Activated naive CD8-positive, alpha-beta T cell treated with anti-CD3 and anti-CD28 coated beads, Interleukin-2, amount 50 U/mL, for 24 hours (primary cell): Measurements from ENCODE around the gene DENND1A.
"Not testable (repeated sequence)": the region's sequence is repeated elsewhere in the genome, so short reads cannot be mapped to it uniquely, and the experiment has no call there.

ENCODE experiments used
- ATAC-seq: fragments of 150-1000 bp; cut with Tn5 transposase; one replicate; pipeline ENCODE4 v1.10.0; 2021
- DNase-seq: peaks from one replicate; pipeline ENCODE4 v3.0.0; 2021
- H3K27ac Mint-ChIP-seq: one replicate; pipeline ENCODE4 v1.8.0; 2021; ENCODE audit warnings: mild to moderate bottlenecking, mixed read lengths
- H3K27me3 Mint-ChIP-seq: one replicate; pipeline ENCODE4 v1.8.0; 2021; ENCODE audit warnings: mixed read lengths
- H3K36me3 Mint-ChIP-seq: one replicate; pipeline ENCODE4 v1.8.0; 2021; ENCODE audit warnings: low read depth, mixed read lengths
- H3K4me1 Mint-ChIP-seq: one replicate; pipeline ENCODE4 v1.8.0; 2021; ENCODE audit warnings: mixed read lengths
- H3K4me3 Mint-ChIP-seq: one replicate; pipeline ENCODE4 v1.8.0; 2021; ENCODE audit warnings: mild to moderate bottlenecking, moderate library complexity, mixed read lengths
- H3K9me3 Mint-ChIP-seq: one replicate; pipeline ENCODE4 v1.8.0; 2021; ENCODE audit warnings: mixed read lengths

Gene DENND1A

DNA sequence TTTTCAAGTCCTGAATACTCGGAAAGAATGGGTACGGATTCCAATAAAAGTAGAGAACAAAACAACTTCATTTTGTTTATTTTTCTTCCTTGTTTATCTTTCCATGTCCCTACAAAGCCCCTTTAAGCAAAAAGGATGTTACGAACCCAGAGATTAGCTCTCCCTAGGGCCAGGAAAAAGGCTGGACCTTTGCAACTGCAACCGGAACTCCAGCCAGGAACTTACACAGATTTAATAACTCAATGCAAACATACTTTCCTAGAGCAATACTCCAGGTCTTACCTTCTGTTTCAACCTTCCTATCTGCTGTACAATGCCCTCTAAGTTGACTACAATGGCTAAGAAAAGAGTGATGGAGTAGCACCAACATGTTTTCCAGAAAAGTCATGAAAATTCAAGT is 7.0 kb downstream of the DENND1A start:
- Mint-ChIP-seq H3K27ac (no peak overlapping the region), H3K4me3 (no peak overlapping the region), H3K36me3 (peaks cover 18% of the 10 kb centered on the region), H3K9me3 (peaks cover 13% of the 10 kb centered on the region), H3K27me3 (no peaks in the 10 kb centered on the region), H3K4me1 (peaks cover 24% of the 10 kb centered on the region)
- DNase-seq (no peak), ATAC-seq (no peak)

DNA sequence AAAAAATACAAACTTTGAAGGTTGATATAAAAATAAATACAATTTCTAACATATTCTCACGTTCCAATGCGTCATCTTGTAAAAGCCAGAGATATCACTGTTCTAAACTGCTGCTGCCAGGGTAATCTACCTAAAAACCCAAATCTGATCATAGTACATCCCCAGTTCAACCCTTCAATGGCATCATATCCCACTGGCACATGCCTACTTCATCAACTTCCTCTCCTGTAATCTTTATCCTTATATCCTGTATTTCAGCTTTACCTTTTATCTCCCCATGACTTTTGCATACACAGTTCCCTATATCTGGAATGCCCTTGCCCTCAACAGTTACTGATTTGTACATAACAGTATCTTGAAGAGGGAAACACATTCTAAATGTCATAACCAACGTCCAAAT is 7.5 kb downstream of the DENND1A start:
- peaks cover 19% of the 10 kb centered on the region for H3K4me1 Mint-ChIP-seq

DNA sequence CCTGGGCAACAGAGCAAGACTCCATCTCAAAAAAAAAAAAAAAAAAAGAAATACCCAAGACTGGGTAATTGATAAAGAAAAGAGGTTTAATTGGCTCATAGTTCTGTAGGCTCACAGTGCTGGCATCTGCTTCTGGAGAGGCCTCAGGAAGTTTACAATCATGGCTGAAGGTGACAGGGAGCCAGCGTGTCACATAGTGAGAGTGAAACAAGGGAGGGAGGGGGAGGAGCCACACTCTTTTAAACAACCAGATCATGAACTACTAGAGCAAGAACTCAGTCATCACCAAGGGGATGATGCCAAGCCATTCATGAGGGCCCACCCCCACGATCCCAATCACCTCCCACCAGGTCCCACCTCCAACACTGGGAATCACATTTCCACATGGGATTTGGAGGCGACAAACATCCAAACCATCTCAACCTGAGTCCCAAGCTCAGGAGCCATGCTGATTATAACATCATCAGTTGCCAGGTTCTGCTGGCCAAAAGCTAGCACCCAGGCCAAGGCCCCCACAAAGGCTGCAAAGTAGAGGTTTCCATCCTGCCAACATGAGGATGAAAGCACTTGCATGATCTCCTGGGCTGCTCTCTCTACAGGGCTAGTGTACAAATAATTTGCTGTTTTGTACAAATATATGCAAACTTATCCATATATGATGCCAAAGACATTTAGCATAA is 15.3 kb downstream of the DENND1A start:
- H3K27ac Mint-ChIP-seq = no peak overlapping the region
- no peak overlapping the region for H3K4me3 Mint-ChIP-seq

More for the DNA sequence above, 7.5 kb downstream of the DENND1A start:
- Mint-ChIP-seq H3K36me3 (peaks cover 18% of the 10 kb centered on the region), H3K27me3 (no peaks in the 10 kb centered on the region), H3K4me3 (no peak overlapping the region), H3K27ac (no peak overlapping the region), H3K9me3 (peaks cover 13% of the 10 kb centered on the region)
- no peak for ATAC-seq
- no peak for DNase-seq

DNA sequence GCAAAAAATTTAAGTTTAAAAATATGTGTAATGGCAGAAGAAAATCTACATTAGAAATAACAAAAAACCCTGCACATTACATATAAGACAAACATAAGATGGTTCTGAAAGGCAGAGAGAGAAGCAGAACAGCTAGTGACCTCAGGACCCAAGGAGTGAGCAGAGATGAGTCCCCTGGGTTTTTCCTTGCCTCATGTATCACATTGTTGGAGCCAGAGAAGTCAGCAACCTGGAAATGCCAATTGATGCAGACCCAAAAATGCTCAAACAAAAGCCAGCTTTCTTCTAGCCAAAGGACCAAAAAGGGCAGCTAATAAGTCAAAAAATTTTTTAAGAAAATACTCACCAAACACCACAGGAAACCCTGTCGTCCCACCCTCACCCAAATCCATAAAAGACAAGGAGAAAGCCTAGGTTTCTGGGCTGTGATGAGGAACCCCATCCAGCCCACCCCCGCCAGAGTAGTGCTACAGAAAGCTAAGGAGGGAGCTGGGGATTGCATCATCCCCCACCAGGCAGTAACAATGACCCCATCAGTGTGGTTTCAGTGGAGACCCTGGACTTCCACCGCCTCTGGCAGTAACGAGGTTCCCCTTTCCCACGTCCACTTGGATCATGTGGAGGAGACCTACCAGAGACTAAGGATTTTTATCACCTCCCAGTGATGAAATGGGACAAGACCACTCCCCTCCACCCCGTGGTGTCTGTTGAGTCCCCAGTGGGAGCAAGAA is 17.6 kb downstream of the DENND1A start:
- Mint-ChIP-seq H3K4me3 (no peak overlapping the region), H3K9me3 (no peaks in the 10 kb centered on the region), H3K27me3 (no peaks in the 10 kb centered on the region), H3K36me3 (peaks cover 11% of the 10 kb centered on the region), H3K27ac (no peak overlapping the region), H3K4me1 (peaks cover 6% of the 10 kb centered on the region)
- no peak for ATAC-seq
- no peak for DNase-seq

More for the DNA sequence above, 15.3 kb downstream of the DENND1A start:
- ATAC-seq (no peak), DNase-seq (no peak)
- no peaks in the 10 kb centered on the region for H3K9me3 Mint-ChIP-seq
- peaks cover 9% of the 10 kb centered on the region for H3K36me3 Mint-ChIP-seq
- H3K27me3 Mint-ChIP-seq = no peaks in the 10 kb centered on the region
- H3K4me1 Mint-ChIP-seq = peaks cover 6% of the 10 kb centered on the region

DNA sequence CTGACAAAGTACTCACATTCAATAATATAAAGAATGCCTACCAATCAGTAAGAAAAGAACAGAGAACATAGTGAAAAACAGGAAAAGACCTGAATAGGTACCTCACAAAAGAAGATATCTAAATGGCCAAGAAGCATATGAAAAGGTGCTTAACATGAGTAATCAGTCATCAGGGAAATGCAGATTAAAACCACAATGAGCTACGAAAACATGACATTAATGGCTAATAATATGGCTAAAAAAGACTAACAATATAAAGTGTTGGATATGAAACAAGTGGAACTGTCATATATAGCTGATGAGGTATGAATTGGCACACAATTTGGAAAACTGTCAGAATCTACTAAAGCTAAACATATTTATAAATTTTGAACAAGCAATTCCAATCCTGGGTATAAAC is 18.9 kb downstream of the DENND1A start:
- Mint-ChIP-seq H3K27ac (no peak overlapping the region), H3K27me3 (no peaks in the 10 kb centered on the region), H3K36me3 (peaks cover 10% of the 10 kb centered on the region), H3K9me3 (no peaks in the 10 kb centered on the region), H3K4me3 (no peak overlapping the region), H3K4me1 (peaks cover 6% of the 10 kb centered on the region)
- DNase-seq (no peak), ATAC-seq (no peak)

DNA sequence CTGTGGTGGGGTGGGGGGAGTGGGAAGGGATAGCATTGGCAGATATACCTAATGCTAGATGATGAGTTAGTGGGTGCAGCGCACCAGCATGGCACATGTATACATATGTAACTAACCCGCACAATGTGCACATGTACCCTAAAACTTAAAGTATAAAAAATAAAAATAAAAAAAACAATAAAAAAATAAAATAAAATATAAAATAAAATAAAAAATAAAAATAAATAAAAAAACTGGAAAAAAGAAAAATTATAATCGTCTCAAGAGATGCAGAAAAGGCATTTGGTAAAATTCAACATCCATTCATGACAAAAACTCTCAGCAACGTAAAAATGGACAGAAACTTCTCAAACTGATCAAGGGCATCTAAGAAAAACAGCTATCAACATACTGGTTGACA is 20.7 kb downstream of the DENND1A start:
- not testable (repeated sequence) for H3K27me3 Mint-ChIP-seq, H3K4me3 Mint-ChIP-seq, H3K27ac Mint-ChIP-seq, DNase-seq, H3K4me1 Mint-ChIP-seq, H3K9me3 Mint-ChIP-seq, ATAC-seq
- peaks cover 11% of the 10 kb centered on the region for H3K36me3 Mint-ChIP-seq

DNA sequence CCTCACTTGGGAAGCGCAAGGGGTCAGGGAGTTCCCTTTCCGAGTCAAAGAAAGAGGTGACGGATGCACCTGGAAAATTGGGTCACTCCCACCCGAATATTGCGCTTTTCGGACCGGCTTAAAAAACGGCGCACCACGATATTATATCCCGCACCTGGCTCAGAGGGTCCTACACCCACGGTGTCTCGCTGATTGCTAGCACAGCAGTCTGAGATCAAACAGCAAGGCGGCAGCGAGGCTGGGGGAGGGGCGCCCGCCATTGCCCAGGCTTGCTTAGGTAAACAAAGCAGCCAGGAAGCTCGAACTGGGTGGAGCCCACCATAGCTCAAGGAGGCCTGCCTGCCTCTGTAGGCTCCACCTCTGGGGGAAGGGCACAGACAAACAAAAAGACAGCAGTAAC is 26.4 kb downstream of the DENND1A start:
- not testable (repeated sequence) for ATAC-seq, H3K27ac Mint-ChIP-seq, DNase-seq, H3K27me3 Mint-ChIP-seq, H3K4me3 Mint-ChIP-seq
- peaks cover 12% of the 10 kb centered on the region for H3K4me1 Mint-ChIP-seq
- peaks cover 11% of the 10 kb centered on the region for H3K9me3 Mint-ChIP-seq
- peaks cover 24% of the 10 kb centered on the region for H3K36me3 Mint-ChIP-seq

DNA sequence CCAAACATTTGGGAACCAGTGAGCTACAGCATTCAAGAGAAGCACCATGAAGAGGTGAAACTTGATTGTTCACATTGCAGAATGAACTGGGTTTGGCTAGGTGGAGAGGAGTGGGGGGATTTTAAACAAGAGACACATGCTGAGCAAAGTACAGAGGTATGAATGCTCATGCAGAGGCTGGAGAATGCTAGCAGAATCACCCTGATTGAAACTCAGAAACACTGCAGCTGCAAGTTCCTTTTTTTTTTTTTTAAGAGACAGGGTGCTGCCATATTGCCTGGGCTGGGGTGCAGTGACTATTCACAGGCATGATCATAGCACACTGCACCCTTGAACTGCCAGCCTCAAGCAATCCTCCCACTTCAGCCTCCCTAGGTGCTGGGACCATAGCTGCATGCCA is 35.1 kb downstream of the DENND1A start:
- peaks cover 4% of the 10 kb centered on the region for H3K36me3 Mint-ChIP-seq
- no peak overlapping the region for H3K4me3 Mint-ChIP-seq
- no peak overlapping the region for H3K27ac Mint-ChIP-seq
- H3K4me1 Mint-ChIP-seq = peaks cover 19% of the 10 kb centered on the region
- H3K27me3 Mint-ChIP-seq = no peaks in the 10 kb centered on the region
- ATAC-seq (no peak), DNase-seq (no peak)
- H3K9me3 Mint-ChIP-seq = no peaks in the 10 kb centered on the region

DNA sequence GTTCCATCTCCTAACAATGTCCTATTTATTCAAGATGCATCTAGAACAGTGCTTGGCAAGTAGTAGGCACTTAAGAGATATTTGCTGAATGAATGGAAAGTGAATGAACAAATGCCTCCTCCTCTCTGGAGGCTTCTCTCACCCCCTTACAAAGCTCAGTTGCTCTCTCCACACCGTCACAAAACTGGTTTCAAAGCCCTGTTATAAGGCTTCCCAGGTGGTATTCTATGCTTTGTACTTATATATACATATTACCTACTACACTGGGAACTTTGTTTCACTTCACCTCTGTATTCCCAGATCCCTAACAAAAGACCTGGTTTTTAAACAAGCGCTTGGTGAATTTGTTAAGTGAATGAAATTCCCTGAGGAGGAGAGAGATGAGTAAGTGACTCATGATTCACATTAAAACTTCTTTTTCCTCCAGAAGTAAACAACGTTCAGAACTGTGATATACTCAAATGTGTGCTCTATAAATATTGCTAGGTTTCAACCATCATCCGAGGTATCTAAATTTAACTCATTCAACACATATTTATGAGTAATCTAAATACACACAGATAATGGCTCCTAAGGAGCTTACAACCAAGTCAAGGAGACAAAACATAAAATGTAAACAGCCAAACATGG is 36.0 kb downstream of the DENND1A start:
- H3K36me3 Mint-ChIP-seq = peaks cover 9% of the 10 kb centered on the region
- no peaks in the 10 kb centered on the region for H3K9me3 Mint-ChIP-seq
- ATAC-seq = no peak
- no peak for DNase-seq
- H3K27me3 Mint-ChIP-seq = no peaks in the 10 kb centered on the region
- no peak overlapping the region for H3K4me3 Mint-ChIP-seq
- H3K27ac Mint-ChIP-seq = no peak overlapping the region
- peaks cover 17% of the 10 kb centered on the region for H3K4me1 Mint-ChIP-seq

DNA sequence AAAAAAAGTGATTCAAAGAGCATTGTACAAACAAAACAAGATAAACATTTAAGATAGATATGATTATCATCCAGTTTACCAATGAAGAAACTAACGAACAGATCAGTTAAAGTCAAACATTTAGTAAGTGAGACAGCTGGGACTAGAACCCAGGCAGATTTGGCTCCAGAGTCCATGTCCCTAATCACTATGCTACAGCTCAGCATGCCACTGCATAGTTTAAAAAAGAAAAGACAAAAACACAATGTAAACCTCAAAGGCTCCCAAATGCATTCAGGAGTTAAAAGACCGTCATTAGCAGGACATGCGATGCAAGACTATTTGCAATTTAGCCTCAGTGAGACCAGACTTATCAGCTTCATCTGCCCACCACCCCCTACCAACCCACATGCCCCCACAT is 36.8 kb downstream of the DENND1A start:
- Mint-ChIP-seq H3K27ac (no peak overlapping the region), H3K4me3 (no peak overlapping the region), H3K36me3 (peaks cover 11% of the 10 kb centered on the region), H3K27me3 (no peaks in the 10 kb centered on the region), H3K4me1 (peaks cover 10% of the 10 kb centered on the region), H3K9me3 (no peaks in the 10 kb centered on the region)
- ATAC-seq = no peak
- no peak for DNase-seq

DNA sequence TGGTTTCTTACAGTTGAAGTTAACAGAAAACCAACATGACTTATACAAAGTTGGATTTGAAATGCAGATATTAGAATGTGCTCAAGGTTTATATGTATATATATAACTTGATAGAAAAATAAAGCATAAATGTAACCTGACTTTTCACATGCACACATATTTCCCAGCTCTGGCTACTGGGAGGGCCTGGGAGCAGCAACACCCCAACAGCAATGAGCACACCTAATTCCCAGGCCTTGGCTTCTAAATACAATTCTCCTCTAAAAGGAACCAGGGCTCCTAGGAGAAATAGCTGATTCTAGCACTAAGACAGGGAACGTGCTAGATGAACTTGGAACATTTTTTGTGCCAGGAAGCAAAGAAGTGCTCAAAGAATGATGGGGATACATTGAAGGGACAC is 42.1 kb downstream of the DENND1A start:
- DNase-seq (no peak), ATAC-seq (no peak)
- Mint-ChIP-seq H3K4me3 (no peak overlapping the region), H3K36me3 (peaks cover 11% of the 10 kb centered on the region), H3K9me3 (no peaks in the 10 kb centered on the region), H3K4me1 (peaks cover 4% of the 10 kb centered on the region), H3K27ac (no peak overlapping the region), H3K27me3 (no peaks in the 10 kb centered on the region)

DNA sequence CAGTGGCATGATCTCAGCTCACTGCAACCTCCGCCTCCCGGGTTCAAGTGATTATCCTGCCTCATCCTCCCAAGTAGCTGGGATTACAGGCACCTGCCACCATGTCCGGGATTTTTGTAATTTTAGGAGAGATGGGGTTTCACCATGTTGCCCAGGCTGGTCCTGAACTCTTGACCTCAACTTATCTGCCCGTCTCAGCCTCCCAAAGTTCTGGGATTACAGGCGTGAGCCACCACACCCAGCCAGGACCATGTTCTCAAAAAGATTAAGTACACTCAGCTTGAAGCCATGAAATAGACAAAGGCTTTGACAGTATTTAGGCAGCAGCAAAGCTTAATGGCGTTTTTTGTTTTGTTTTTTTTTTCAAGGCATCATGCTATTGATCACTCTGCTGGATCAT is 44.1 kb downstream of the DENND1A start:
- H3K36me3 Mint-ChIP-seq, H3K27me3 Mint-ChIP-seq: not testable (repeated sequence)

DNA sequence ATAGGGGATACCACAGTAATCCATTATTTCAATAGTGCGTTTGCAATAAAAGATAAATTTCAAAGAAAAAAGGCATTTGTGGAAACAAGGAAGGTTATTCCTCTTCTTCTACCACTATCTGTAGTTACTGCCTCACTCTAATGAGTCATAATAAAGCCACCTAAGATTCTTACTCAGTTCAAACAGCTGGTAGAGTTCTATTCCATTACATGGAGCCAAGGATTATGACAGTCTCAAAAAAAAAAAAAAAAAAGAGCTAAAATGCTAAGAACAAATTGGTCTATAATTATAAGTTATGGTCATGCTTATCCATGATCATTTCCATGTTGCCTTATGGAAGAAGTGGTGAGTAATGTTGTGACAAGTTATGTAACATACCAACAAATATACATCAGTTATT is 46.3 kb downstream of the DENND1A start:
- no peaks in the 10 kb centered on the region for H3K9me3 Mint-ChIP-seq
- no peak for ATAC-seq
- H3K4me3 Mint-ChIP-seq = no peak overlapping the region

More for the DNA sequence above, 44.1 kb downstream of the DENND1A start:
- not testable (repeated sequence) for H3K4me3 Mint-ChIP-seq, H3K27ac Mint-ChIP-seq, H3K9me3 Mint-ChIP-seq, DNase-seq, ATAC-seq
- peaks cover 15% of the 10 kb centered on the region for H3K4me1 Mint-ChIP-seq

DNA sequence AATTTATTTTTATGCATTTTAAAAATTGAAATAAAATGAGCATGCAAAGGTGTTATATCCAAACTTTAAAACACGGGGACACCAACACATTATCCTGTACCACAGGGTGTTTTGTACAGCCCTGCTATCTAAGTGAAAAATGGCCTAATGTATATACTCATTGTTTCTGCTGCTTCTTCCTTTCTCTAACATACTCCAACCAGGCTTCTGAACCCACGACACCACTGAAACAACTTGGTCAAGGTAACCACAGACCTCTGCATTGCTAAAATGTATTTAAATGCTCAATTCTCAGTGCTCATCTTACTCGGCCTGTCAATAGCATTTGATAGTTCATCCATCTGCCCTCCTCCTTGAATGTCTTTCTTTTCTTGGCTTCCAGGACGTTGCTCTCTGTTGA is 48.3 kb downstream of the DENND1A start:
- peaks cover 15% of the 10 kb centered on the region for H3K4me1 Mint-ChIP-seq
- H3K36me3 Mint-ChIP-seq = peaks cover 13% of the 10 kb centered on the region
- no peaks in the 10 kb centered on the region for H3K27me3 Mint-ChIP-seq
- ATAC-seq (peak; percentile 65), DNase-seq (no peak)
- no peak overlapping the region for H3K4me3 Mint-ChIP-seq
- no peak overlapping the region for H3K27ac Mint-ChIP-seq
- no peaks in the 10 kb centered on the region for H3K9me3 Mint-ChIP-seq

More for the DNA sequence above, 46.3 kb downstream of the DENND1A start:
- Mint-ChIP-seq H3K27ac (no peak overlapping the region), H3K4me1 (peaks cover 15% of the 10 kb centered on the region), H3K36me3 (peaks cover 6% of the 10 kb centered on the region), H3K27me3 (no peaks in the 10 kb centered on the region)
- DNase-seq = no peak

DNA sequence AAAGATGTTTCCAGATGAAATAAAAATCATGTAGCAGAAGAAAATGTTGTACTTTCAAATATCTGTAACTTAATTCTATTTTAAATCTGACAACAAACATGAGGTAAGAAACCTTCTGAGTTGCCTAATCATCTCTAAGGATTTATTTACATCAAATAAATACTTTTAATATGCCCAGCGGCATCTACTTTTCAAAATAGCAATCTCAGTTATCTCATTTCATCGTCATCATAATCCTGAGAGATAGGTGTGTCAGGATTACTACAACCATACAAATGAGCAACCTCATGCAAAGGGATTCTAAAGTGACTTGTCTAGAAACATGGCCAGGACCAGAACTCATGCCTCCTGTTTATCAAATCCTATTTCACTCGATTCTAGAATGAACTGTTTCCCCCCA is 49.5 kb downstream of the DENND1A start:
- peaks cover 15% of the 10 kb centered on the region for H3K4me1 Mint-ChIP-seq
- DNase-seq (no peak), ATAC-seq (no peak)
- H3K4me3 Mint-ChIP-seq = no peak overlapping the region
- no peak overlapping the region for H3K27ac Mint-ChIP-seq
- H3K36me3 Mint-ChIP-seq = peaks cover 20% of the 10 kb centered on the region
- no peaks in the 10 kb centered on the region for H3K27me3 Mint-ChIP-seq
- H3K9me3 Mint-ChIP-seq = no peaks in the 10 kb centered on the region
